ENCODE measurements around the gene CDH5. TPM values are rescaled to one million over a fixed set of nuclear protein-coding genes. Genes with fewer than 3 reads are reported as not detected.

Gene CDH5
- total and polyA plus RNA-seq, 2 of the 8 experiments (the other 6 are each of a cell fraction or from before 2014, with no cell fraction given) = 0.32 TPM

DNA sequence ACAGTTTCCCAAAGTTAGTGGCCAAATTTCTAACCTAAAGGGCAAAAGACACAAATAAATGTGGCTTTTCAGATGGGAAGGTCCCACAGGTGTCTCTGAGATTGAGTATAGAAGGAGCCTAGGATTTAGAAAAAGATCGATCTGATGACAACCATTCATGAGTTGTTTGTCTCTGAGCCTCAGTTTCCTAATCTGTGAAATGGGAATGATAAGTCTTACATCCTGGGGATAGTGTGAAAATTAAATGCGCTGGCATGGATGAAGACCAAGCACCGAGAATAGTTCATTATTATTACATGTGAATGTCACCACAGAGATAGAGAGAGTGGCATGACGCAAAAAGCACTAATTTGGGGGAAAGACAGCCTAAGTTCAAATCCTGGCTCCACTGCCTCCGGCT is 7.2 kb downstream of the CDH5 start (continued):
- no peak for TF ChIP-seq RAD21 (IDR thresholded peaks at IDR 0.05 in 1 of 2, conservative IDR thresholded peaks at IDR 0.05 in 1 of 2; ENCODE audit: low read depth in 2 of 2, low read length in 2 of 2)
- no peak for TF ChIP-seq EGR1 (IDR thresholded peaks at IDR 0.05; ENCODE audit: borderline replicate concordance, low read depth, low read length)
- no peak for TF ChIP-seq CHD7 (IDR thresholded peaks at IDR 0.05; ENCODE audit: insufficient replicate concordance, low read length)
- no peak for TF ChIP-seq HDAC6 (IDR thresholded peaks at IDR 0.05; ENCODE audit: low read depth, low read length)
